Neural progenitor cell (in vitro differentiated cells): ENCODE measurements around the gene MAP3K7CL.

Experiments used
- CTCF ChIP-seq: fragments of 200-600 bp; sonication (generic); IDR thresholded peaks from 2 replicates; pipeline ENCODE4 v1.5.1; 2017; ENCODE audit warnings: antibody characterized with exemption, mild to moderate bottlenecking
- EZH2 ChIP-seq: fragments of 200-600 bp; sonication (generic); IDR thresholded peaks from 2 replicates; pipeline ENCODE4 v1.6.1; 2017; ENCODE audit warnings: antibody characterized with exemption, mild to moderate bottlenecking, moderate library complexity
- EZH2phosphoT487 ChIP-seq: fragments of 200-600 bp; sonication (generic); IDR thresholded peaks from 2 replicates; pipeline ENCODE4 v1.6.1; 2017; ENCODE audit warnings: antibody characterized with exemption

GRCh38 chr21:29205988-29206387, 75.5 kb downstream of the MAP3K7CL start:
- no peak for TF ChIP-seq EZH2phosphoT487
- no peak for TF ChIP-seq CTCF
- TF ChIP-seq EZH2 = no peak
